ENCODE data around the gene TMEM178B. TPM values are rescaled to one million over a fixed set of nuclear protein-coding genes. Genes with fewer than 3 reads are reported as not detected.

Gene TMEM178B
- total and polyA plus RNA-seq, 2 of the 13 experiments (the other 11 are each of a cell fraction or from before 2014, with no cell fraction given): 0.01 to 0.02 TPM

- 5% methylated on average over 2 of the region's 2 CpGs for WGBS (ENCODE audit: low lambda C conversion rate)
These were observed 427.6 kb downstream of the TMEM178B start for GRCh38 chr7:141501451-141501850.

More at GRCh38 chr7:141501451-141501850, 427.6 kb downstream of the TMEM178B start:
- in situ Hi-C loops (cut with HindIII; ENCODE audit: extremely low pct_ligation_motif_present, low pct_unique_long_range_greater_than_20kb) (no loop called here), intact Hi-C loops (cut with micrococcal nuclease; ENCODE audit: unreplicated experiment) (no loop called here)
- no TSS peak for BruUV-seq (replicated peaks)
- TF ChIP-seq HINFP (CRISPR knock-in tag; IDR thresholded peaks at IDR 0.05; ENCODE audit: low read depth) (no peak), ZBTB44 (CRISPR knock-in tag; IDR thresholded peaks at IDR 0.05) (no peak), ZNF737 (CRISPR knock-in tag; IDR thresholded peaks at IDR 0.05; ENCODE audit: borderline replicate concordance) (no peak), SNAPC4 (CRISPR knock-in tag; IDR thresholded peaks at IDR 0.05) (no peak), NR0B2 (CRISPR knock-in tag; IDR thresholded peaks at IDR 0.05) (no peak), ZNF432 (CRISPR knock-in tag; IDR thresholded peaks at IDR 0.05; ENCODE audit: borderline replicate concordance) (no peak), ZSCAN12 (CRISPR knock-in tag; IDR thresholded peaks at IDR 0.05) (no peak)
- Histone ChIP-seq H3K36me3 (replicated peaks in 1 of 2; ENCODE audit: control insufficient read depth in 1 of 2, insufficient read depth in 2 of 2, low read length in 2 of 2) (no peaks in the 10 kb centered on the region), H3K4me1 (ENCODE audit: insufficient read depth, low read length) (no peaks in the 10 kb centered on the region), H3K79me2 (ENCODE audit: insufficient read depth, low read length) (no peaks in the 10 kb centered on the region), H4K20me1 (ENCODE audit: insufficient read depth, low read length) (no peaks in the 10 kb centered on the region), H3K27ac (ENCODE audit: extremely low read length, insufficient read depth, low read length) (no peak overlapping the region), H3K27me3 (ENCODE audit: control insufficient read depth in 1 of 2, insufficient read depth in 2 of 2, low read length in 2 of 2) (no peaks in the 10 kb centered on the region; a peak in 1 of 5 replicates), H3K9ac (ENCODE audit: insufficient read depth, low read depth, low read length) (no peak overlapping the region), H2AFZ (ENCODE audit: low read length) (no peak overlapping the region), H3K4me2 (ENCODE audit: low read depth, low read length) (no peak overlapping the region), H3K9me3 (ENCODE audit: low read length) (no peaks in the 10 kb centered on the region), H3K4me3 (replicated peaks in 1 of 3; ENCODE audit: insufficient read depth in 1 of 3, low read depth in 2 of 3, low read length in 3 of 3) (no peak overlapping the region)
- ATAC-seq (no peak), DNase-seq (ENCODE audit: low spot score) (no peak), FAIRE-seq (no peak)
- CTCF ChIA-PET (ENCODE audit: low intra/inter-chr PET ratio, low total read pairs): no interaction called here
- POLR2A ChIA-PET: no interaction called here

All from HepG2 (cell line).